KOPT-K1 (cell line): ENCODE data around the gene EGR4.
"Not testable (repeated sequence)": the region's sequence is repeated elsewhere in the genome, so short reads cannot be mapped to it uniquely, and the experiment has no call there.

Experiments used
- H3K27ac ChIP-seq: fragments of 200-600 bp; sonication (generic); 2 replicates; pipeline ENCODE4 v1.5.1; 2016; ENCODE audit warnings: antibody characterized with exemption, mild to moderate bottlenecking, low read depth, low read length; ENCODE audit not compliant: poor library complexity, severe bottlenecking
- H3K36me3 ChIP-seq: fragments of 200-600 bp; sonication (generic); 2 replicates; pipeline ENCODE4 v1.5.1; 2017; ENCODE audit warnings: antibody characterized with exemption, mild to moderate bottlenecking, low read length, moderate library complexity; ENCODE audit not compliant: insufficient read depth
- H3K9me3 ChIP-seq: fragments of 200-600 bp; sonication (generic); 2 replicates; pipeline ENCODE4 v1.5.1; 2017; ENCODE audit warnings: antibody characterized with exemption, low read length, mild to moderate bottlenecking; ENCODE audit not compliant: insufficient read depth, poor library complexity, severe bottlenecking

EGR4 gene

GRCh38 chr2:73262691-73263429 is 30.5 kb downstream of the EGR4 start:
- H3K36me3 ChIP-seq: peaks cover 95% of the 10 kb centered on the region
- H3K9me3 ChIP-seq, H3K27ac ChIP-seq: not testable (repeated sequence)

GRCh38 chr2:73262108-73262651 is 31.2 kb downstream of the EGR4 start:
- peaks cover 90% of the 10 kb centered on the region for H3K36me3 ChIP-seq
- H3K9me3 ChIP-seq: no peaks in the 10 kb centered on the region
- H3K27ac ChIP-seq: no peak overlapping the region

GRCh38 chr2:73260338-73260984 is 32.9 kb downstream of the EGR4 start:
- H3K9me3 ChIP-seq: no peaks in the 10 kb centered on the region
- H3K36me3 ChIP-seq: peaks cover 89% of the 10 kb centered on the region
- no peak overlapping the region for H3K27ac ChIP-seq

- H3K27ac ChIP-seq: no peak overlapping the region
- H3K36me3 ChIP-seq: peaks cover 89% of the 10 kb centered on the region
Measured at GRCh38 chr2:73259704-73260337, 33.5 kb downstream of the EGR4 start.

GRCh38 chr2:73259276-73259675 is 34.1 kb downstream of the EGR4 start:
- H3K27ac ChIP-seq: no peak overlapping the region
- H3K9me3 ChIP-seq: no peaks in the 10 kb centered on the region
- peaks cover 89% of the 10 kb centered on the region for H3K36me3 ChIP-seq

More at GRCh38 chr2:73259704-73260337, 33.5 kb downstream of the EGR4 start:
- no peaks in the 10 kb centered on the region for H3K9me3 ChIP-seq

- peaks cover 89% of the 10 kb centered on the region for H3K36me3 ChIP-seq
- no peak overlapping the region for H3K27ac ChIP-seq
- no peaks in the 10 kb centered on the region for H3K9me3 ChIP-seq
Measured at GRCh38 chr2:73258913-73259215, 34.5 kb downstream of the EGR4 start.

GRCh38 chr2:73258186-73258912 is 35.0 kb downstream of the EGR4 start:
- no peaks in the 10 kb centered on the region for H3K9me3 ChIP-seq
- H3K36me3 ChIP-seq: peaks cover 89% of the 10 kb centered on the region
- no peak overlapping the region for H3K27ac ChIP-seq

GRCh38 chr2:73257425-73258125 is 35.8 kb downstream of the EGR4 start:
- peaks cover 90% of the 10 kb centered on the region for H3K36me3 ChIP-seq
- no peak overlapping the region for H3K27ac ChIP-seq
- H3K9me3 ChIP-seq: no peaks in the 10 kb centered on the region

GRCh38 chr2:73257021-73257420 is 36.3 kb downstream of the EGR4 start:
- Histone ChIP-seq H3K36me3 (peaks cover 91% of the 10 kb centered on the region), H3K9me3 (no peaks in the 10 kb centered on the region), H3K27ac (no peak overlapping the region)

GRCh38 chr2:73256618-73256922 is 36.8 kb downstream of the EGR4 start:
- H3K36me3 ChIP-seq: peaks cover 93% of the 10 kb centered on the region
- H3K27ac ChIP-seq: no peak overlapping the region
- H3K9me3 ChIP-seq: no peaks in the 10 kb centered on the region

GRCh38 chr2:73255907-73256617 is 37.3 kb downstream of the EGR4 start:
- Histone ChIP-seq H3K27ac (no peak overlapping the region), H3K36me3 (peaks cover 94% of the 10 kb centered on the region)

GRCh38 chr2:73255007-73255644 is 38.2 kb downstream of the EGR4 start:
- Histone ChIP-seq H3K9me3 (no peaks in the 10 kb centered on the region), H3K36me3 (peaks cover 94% of the 10 kb centered on the region), H3K27ac (no peak overlapping the region)

More at GRCh38 chr2:73255907-73256617, 37.3 kb downstream of the EGR4 start:
- H3K9me3 ChIP-seq: no peaks in the 10 kb centered on the region

GRCh38 chr2:73254343-73255006 is 38.9 kb downstream of the EGR4 start:
- Histone ChIP-seq H3K36me3 (peaks cover 94% of the 10 kb centered on the region), H3K9me3 (no peaks in the 10 kb centered on the region), H3K27ac (no peak overlapping the region)
